Activated CD4-positive, alpha-beta T cell treated with anti-CD3 and anti-CD28 coated beads, Interleukin-10, Interleukin-2, amounts not matched to agents 100 ng/mL and 50 ng/mL, durations not matched to agents 16 hours and 8 hours (primary cell): Measurements from ENCODE around the gene YIF1A.

Source experiments
- DNase-seq: peaks from one replicate; pipeline ENCODE4 v3.0.0-alpha.2; 2020

Gene YIF1A

GRCh38 chr11:66239998-66240780 is 48.8 kb downstream of the YIF1A start:
- DNase-seq, result no peak

- no peak for DNase-seq
These were observed 49.4 kb downstream of the YIF1A start for GRCh38 chr11:66239511-66239910.

GRCh38 chr11:66238786-66239413 is 50.0 kb downstream of the YIF1A start:
- DNase-seq, result no peak

GRCh38 chr11:66237867-66238266 is 51.1 kb downstream of the YIF1A start:
- DNase-seq, result no peak

- no peak for DNase-seq
These were observed 53.8 kb downstream of the YIF1A start for GRCh38 chr11:66235141-66235540.
